GM20431 (cell line): ENCODE results near the gene IFT122.

Experiments
- in situ Hi-C: fragments of 300-500 bp; cut with MseI, MboI; formaldehyde crosslinking; loops from one replicate; pipeline ENCODE4 v1.15.0; 2020; ENCODE audit warnings: low sequenced_read_pairs; ENCODE audit not compliant: unreplicated experiment

The IFT122 gene

GRCh38 chr3:129562803-129563202 lies 122.8 kb downstream of the IFT122 start:
- in situ Hi-C loops: no loop called here

- in situ Hi-C loops: no loop called here
These were observed 123.3 kb downstream of the IFT122 start for GRCh38 chr3:129563332-129563731.

- in situ Hi-C loops: no loop called here
These were observed 124.0 kb downstream of the IFT122 start for GRCh38 chr3:129563850-129564535.

- in situ Hi-C loops: no loop called here
These were observed 125.1 kb downstream of the IFT122 start for GRCh38 chr3:129564981-129565644.

- in situ Hi-C loops: no loop called here
These were observed 125.9 kb downstream of the IFT122 start for GRCh38 chr3:129565902-129566301.

GRCh38 chr3:129567176-129567705 lies 127.2 kb downstream of the IFT122 start:
- in situ Hi-C loops: no loop called here

- in situ Hi-C loops: no loop called here
These were observed 127.9 kb downstream of the IFT122 start for GRCh38 chr3:129567939-129568338.

GRCh38 chr3:129569856-129570255 lies 129.8 kb downstream of the IFT122 start:
- in situ Hi-C loops: no loop called here
